Testis (tissue), 2 donors: Measurements from ENCODE around the gene ARFGAP1.

Source experiments
- CTCF ChIP-seq, 3 experiments: fragments of 450-650 bp in 2 of 3; fragments of 200-600 bp in 1 of 3; sonication (generic) in 1 of 3; IDR thresholded peaks; one replicate each; pipeline ENCODE4 v1.5.1; 2016 to 2019; ENCODE audit warnings: antibody characterized with exemption in 3 of 3, mild to moderate bottlenecking in 2 of 3, moderate library complexity in 1 of 3
- POLR2A ChIP-seq: fragments of 450-650 bp; IDR thresholded peaks from one replicate; pipeline ENCODE4 v1.6.1; 2017; ENCODE audit warnings: antibody characterized with exemption, mild to moderate bottlenecking, moderate library complexity

GRCh38 chr20:63267691-63268090 lies 4.9 kb upstream of the ARFGAP1 start:
- TF ChIP-seq CTCF (IDR thresholded peaks at IDR 0.05): no peak
- no peak for TF ChIP-seq POLR2A
